ENCODE measurements around the gene UNC13C. TPM values are rescaled to one million over a fixed set of nuclear protein-coding genes. Genes with fewer than 3 reads are reported as not detected.
A peak's percentile ranks its signal among the peaks of the same experiment; 100 is the strongest.
"Not testable (repeated sequence)": the region's sequence is repeated elsewhere in the genome, so short reads cannot be mapped to it uniquely, and the experiment has no call there.

Gene UNC13C
- total and polyA plus RNA-seq, 5 donors from 2014 or later, result not detected

GRCh38 chr15:54424171-54424570 lies 445.9 kb downstream of the UNC13C start:
- DNase-seq (no peak), ATAC-seq (ENCODE audit: low read depth in 2 of 2) (no peak)
- Mint-ChIP-seq H3K9me3 (peaks cover 0 to 10% (median 7%) of the 10 kb centered on the region in 7 donors), H3K4me1 (no peaks in the 10 kb centered on the region), H3K36me3 (no peaks in the 10 kb centered on the region), H3K27ac (no peak overlapping the region), H3K27me3 (peaks cover 7% of the 10 kb centered on the region), H3K4me3 (no peak overlapping the region)
- no peaks in the 10 kb centered on the region for H3K4me1 ChIP-seq (ENCODE audit: control insufficient read depth, insufficient read depth, low read length, poor library complexity, severe bottlenecking)
- no peak overlapping the region for H3K4me3 ChIP-seq (ENCODE audit: low read depth, low read length)
- H3K27me3 ChIP-seq (ENCODE audit: control insufficient read depth, insufficient read depth, low read length), result no peaks in the 10 kb centered on the region
- no peaks in the 10 kb centered on the region for H3K36me3 ChIP-seq (ENCODE audit: control insufficient read depth, insufficient read depth, low read length)
- H3K27ac ChIP-seq (ENCODE audit: insufficient read depth, low read length, poor library complexity, severe bottlenecking), result no peak overlapping the region
- no peaks in the 10 kb centered on the region for H3K9me3 ChIP-seq (ENCODE audit: control insufficient read depth in 2 of 2, low read length in 2 of 2)

- H3K4me3 Mint-ChIP-seq, result no peak overlapping the region
- H3K36me3 ChIP-seq (ENCODE audit: control insufficient read depth, insufficient read depth, low read length), result no peaks in the 10 kb centered on the region
- no peaks in the 10 kb centered on the region for H3K36me3 Mint-ChIP-seq
- H3K4me1 Mint-ChIP-seq, result no peaks in the 10 kb centered on the region
- ATAC-seq (ENCODE audit: low read depth in 2 of 2) (no peak), DNase-seq (no peak)
- peaks cover 3 to 26% (median 8%) of the 10 kb centered on the region in 7 donors for H3K9me3 Mint-ChIP-seq
- no peak overlapping the region for H3K4me3 ChIP-seq (ENCODE audit: low read depth, low read length)
- no peaks in the 10 kb centered on the region for H3K4me1 ChIP-seq (ENCODE audit: control insufficient read depth, insufficient read depth, low read length, poor library complexity, severe bottlenecking)
- no peaks in the 10 kb centered on the region for H3K27me3 Mint-ChIP-seq
- peak overlapping the region in 1 of 3 donors; percentile 84 for H3K27ac Mint-ChIP-seq
- no peak overlapping the region for H3K27ac ChIP-seq (ENCODE audit: insufficient read depth, low read length, poor library complexity, severe bottlenecking)
- no peaks in the 10 kb centered on the region for H3K9me3 ChIP-seq (ENCODE audit: control insufficient read depth in 2 of 2, low read length in 2 of 2)
- no peaks in the 10 kb centered on the region for H3K27me3 ChIP-seq (ENCODE audit: control insufficient read depth, insufficient read depth, low read length)
Measured at GRCh38 chr15:54428596-54428995, 450.4 kb downstream of the UNC13C start.

GRCh38 chr15:54450288-54450687 lies 472.0 kb downstream of the UNC13C start:
- H3K4me1 Mint-ChIP-seq; H3K36me3 ChIP-seq (ENCODE audit: control insufficient read depth, insufficient read depth, low read length); DNase-seq; H3K4me1 ChIP-seq (ENCODE audit: control insufficient read depth, insufficient read depth, low read length, poor library complexity, severe bottlenecking); H3K27me3 ChIP-seq (ENCODE audit: control insufficient read depth, insufficient read depth, low read length); H3K4me3 ChIP-seq (ENCODE audit: low read depth, low read length); H3K27ac Mint-ChIP-seq; H3K27ac ChIP-seq (ENCODE audit: insufficient read depth, low read length, poor library complexity, severe bottlenecking); H3K27me3 Mint-ChIP-seq; ATAC-seq (ENCODE audit: low read depth in 2 of 2); H3K36me3 Mint-ChIP-seq; H3K4me3 Mint-ChIP-seq: not testable (repeated sequence)
- peaks cover 0 to 17% of the 10 kb centered on the region in 2 experiments for H3K9me3 ChIP-seq (ENCODE audit: control insufficient read depth in 2 of 2, low read length in 2 of 2)
- H3K9me3 Mint-ChIP-seq, result peaks cover 5 to 39% (median 9%) of the 10 kb centered on the region in 7 donors

GRCh38 chr15:54456413-54456812 lies 478.2 kb downstream of the UNC13C start:
- Mint-ChIP-seq H3K4me3 (no peak overlapping the region), H3K27me3 (no peaks in the 10 kb centered on the region), H3K27ac (no peak overlapping the region), H3K4me1 (no peaks in the 10 kb centered on the region), H3K36me3 (no peaks in the 10 kb centered on the region), H3K9me3 (peaks cover 5 to 56% (median 18%) of the 10 kb centered on the region in 7 donors)
- Histone ChIP-seq H3K4me1 (ENCODE audit: control insufficient read depth, insufficient read depth, low read length, poor library complexity, severe bottlenecking) (no peaks in the 10 kb centered on the region), H3K36me3 (ENCODE audit: control insufficient read depth, insufficient read depth, low read length) (no peaks in the 10 kb centered on the region), H3K9me3 (ENCODE audit: control insufficient read depth in 2 of 2, low read length in 2 of 2) (peaks cover 3 to 17% of the 10 kb centered on the region in 2 experiments), H3K4me3 (ENCODE audit: low read depth, low read length) (no peak overlapping the region), H3K27me3 (ENCODE audit: control insufficient read depth, insufficient read depth, low read length) (no peaks in the 10 kb centered on the region), H3K27ac (ENCODE audit: insufficient read depth, low read length, poor library complexity, severe bottlenecking) (no peak overlapping the region)
- no peak for DNase-seq
- ATAC-seq (ENCODE audit: low read depth in 2 of 2), result no peak

- Mint-ChIP-seq H3K36me3 (no peaks in the 10 kb centered on the region), H3K27me3 (no peaks in the 10 kb centered on the region), H3K27ac (no peak overlapping the region), H3K4me1 (no peaks in the 10 kb centered on the region), H3K9me3 (peaks cover 5 to 27% (median 13%) of the 10 kb centered on the region in 7 donors), H3K4me3 (no peak overlapping the region)
- no peaks in the 10 kb centered on the region for H3K36me3 ChIP-seq (ENCODE audit: control insufficient read depth, insufficient read depth, low read length)
- no peak overlapping the region for H3K27ac ChIP-seq (ENCODE audit: insufficient read depth, low read length, poor library complexity, severe bottlenecking)
- peaks cover 0 to 3% of the 10 kb centered on the region in 2 experiments for H3K9me3 ChIP-seq (ENCODE audit: control insufficient read depth in 2 of 2, low read length in 2 of 2)
- no peaks in the 10 kb centered on the region for H3K4me1 ChIP-seq (ENCODE audit: control insufficient read depth, insufficient read depth, low read length, poor library complexity, severe bottlenecking)
- no peak for DNase-seq
- no peak overlapping the region for H3K4me3 ChIP-seq (ENCODE audit: low read depth, low read length)
- no peaks in the 10 kb centered on the region for H3K27me3 ChIP-seq (ENCODE audit: control insufficient read depth, insufficient read depth, low read length)
- no peak for ATAC-seq (ENCODE audit: low read depth in 2 of 2)
Measured at GRCh38 chr15:54462511-54462913, 484.3 kb downstream of the UNC13C start.

GRCh38 chr15:54481819-54482218 lies 503.6 kb downstream of the UNC13C start:
- no peak overlapping the region for H3K27ac ChIP-seq (ENCODE audit: insufficient read depth, low read length, poor library complexity, severe bottlenecking)
- no peak overlapping the region for H3K4me3 Mint-ChIP-seq
- H3K9me3 ChIP-seq (ENCODE audit: control insufficient read depth in 2 of 2, low read length in 2 of 2), result no peaks in the 10 kb centered on the region
- no peak for ATAC-seq (ENCODE audit: low read depth in 2 of 2)
- H3K36me3 ChIP-seq (ENCODE audit: control insufficient read depth, insufficient read depth, low read length), result no peaks in the 10 kb centered on the region
- no peak overlapping the region for H3K27ac Mint-ChIP-seq
- H3K4me1 Mint-ChIP-seq, result no peaks in the 10 kb centered on the region
- H3K36me3 Mint-ChIP-seq, result no peaks in the 10 kb centered on the region
- no peaks in the 10 kb centered on the region for H3K4me1 ChIP-seq (ENCODE audit: control insufficient read depth, insufficient read depth, low read length, poor library complexity, severe bottlenecking)
- no peaks in the 10 kb centered on the region for H3K27me3 Mint-ChIP-seq
- DNase-seq, result no peak
- no peak overlapping the region for H3K4me3 ChIP-seq (ENCODE audit: low read depth, low read length)
- peaks cover 0 to 15% (median 5%) of the 10 kb centered on the region in 7 donors for H3K9me3 Mint-ChIP-seq
- H3K27me3 ChIP-seq (ENCODE audit: control insufficient read depth, insufficient read depth, low read length), result no peaks in the 10 kb centered on the region

GRCh38 chr15:54482251-54482650 lies 504.0 kb downstream of the UNC13C start:
- H3K27ac Mint-ChIP-seq, result no peak overlapping the region
- H3K36me3 Mint-ChIP-seq, result no peaks in the 10 kb centered on the region
- no peak overlapping the region for H3K4me3 Mint-ChIP-seq
- H3K9me3 ChIP-seq (ENCODE audit: control insufficient read depth in 2 of 2, low read length in 2 of 2), result no peaks in the 10 kb centered on the region
- H3K9me3 Mint-ChIP-seq, result peaks cover 0 to 15% (median 5%) of the 10 kb centered on the region in 7 donors
- H3K27ac ChIP-seq (ENCODE audit: insufficient read depth, low read length, poor library complexity, severe bottlenecking), result no peak overlapping the region
- no peaks in the 10 kb centered on the region for H3K27me3 ChIP-seq (ENCODE audit: control insufficient read depth, insufficient read depth, low read length)
- H3K27me3 Mint-ChIP-seq, result no peaks in the 10 kb centered on the region
- ATAC-seq (ENCODE audit: low read depth in 2 of 2) (no peak), DNase-seq (no peak)
- H3K4me3 ChIP-seq (ENCODE audit: low read depth, low read length), result no peak overlapping the region
- no peaks in the 10 kb centered on the region for H3K4me1 ChIP-seq (ENCODE audit: control insufficient read depth, insufficient read depth, low read length, poor library complexity, severe bottlenecking)
- H3K36me3 ChIP-seq (ENCODE audit: control insufficient read depth, insufficient read depth, low read length), result no peaks in the 10 kb centered on the region
- H3K4me1 Mint-ChIP-seq, result no peaks in the 10 kb centered on the region

GRCh38 chr15:54500330-54500729 lies 522.1 kb downstream of the UNC13C start:
- H3K27ac Mint-ChIP-seq, result no peak overlapping the region
- no peaks in the 10 kb centered on the region for H3K27me3 Mint-ChIP-seq
- H3K4me1 Mint-ChIP-seq, result no peaks in the 10 kb centered on the region
- H3K36me3 Mint-ChIP-seq, result no peaks in the 10 kb centered on the region
- H3K4me3 ChIP-seq (ENCODE audit: low read depth, low read length), result no peak overlapping the region
- DNase-seq (no peak), ATAC-seq (ENCODE audit: low read depth in 2 of 2) (no peak)
- peaks cover 0 to 4% (median 0%) of the 10 kb centered on the region in 7 donors for H3K9me3 Mint-ChIP-seq
- H3K4me1 ChIP-seq (ENCODE audit: control insufficient read depth, insufficient read depth, low read length, poor library complexity, severe bottlenecking), result no peaks in the 10 kb centered on the region
- H3K36me3 ChIP-seq (ENCODE audit: control insufficient read depth, insufficient read depth, low read length), result no peaks in the 10 kb centered on the region
- H3K9me3 ChIP-seq (ENCODE audit: control insufficient read depth in 2 of 2, low read length in 2 of 2), result no peaks in the 10 kb centered on the region
- no peak overlapping the region for H3K4me3 Mint-ChIP-seq
- H3K27ac ChIP-seq (ENCODE audit: insufficient read depth, low read length, poor library complexity, severe bottlenecking), result no peak overlapping the region
- H3K27me3 ChIP-seq (ENCODE audit: control insufficient read depth, insufficient read depth, low read length), result no peaks in the 10 kb centered on the region

Measured in CD4-positive, CD25-positive, alpha-beta regulatory T cell (primary cell).